GM12875 (cell line): Measurements from ENCODE around the gene SYNE2.
A peak's percentile ranks its signal among the peaks of the same experiment; 100 is the strongest.

Source experiments
- H3K4me3 ChIP-seq: one replicate; pipeline ENCODE4 v1.5.1; 2011; ENCODE audit warnings: low read depth, low read length, control low read depth
- TF ChIP-seq, protein P1 (sequence below): IDR thresholded peaks from 2 replicates; pipeline ENCODE4 v1.5.1; 2011; ENCODE audit warnings: low read depth, mild to moderate bottlenecking, control low read depth, inconsistent platforms, low read length, moderate library complexity, borderline replicate concordance; ENCODE audit not compliant: insufficient read depth

SYNE2 gene

GRCh38 chr14:64053694-64054669 is 201.2 kb downstream of the SYNE2 start:
- no peak overlapping the region for H3K4me3 ChIP-seq
- TF ChIP-seq, protein P1, sequence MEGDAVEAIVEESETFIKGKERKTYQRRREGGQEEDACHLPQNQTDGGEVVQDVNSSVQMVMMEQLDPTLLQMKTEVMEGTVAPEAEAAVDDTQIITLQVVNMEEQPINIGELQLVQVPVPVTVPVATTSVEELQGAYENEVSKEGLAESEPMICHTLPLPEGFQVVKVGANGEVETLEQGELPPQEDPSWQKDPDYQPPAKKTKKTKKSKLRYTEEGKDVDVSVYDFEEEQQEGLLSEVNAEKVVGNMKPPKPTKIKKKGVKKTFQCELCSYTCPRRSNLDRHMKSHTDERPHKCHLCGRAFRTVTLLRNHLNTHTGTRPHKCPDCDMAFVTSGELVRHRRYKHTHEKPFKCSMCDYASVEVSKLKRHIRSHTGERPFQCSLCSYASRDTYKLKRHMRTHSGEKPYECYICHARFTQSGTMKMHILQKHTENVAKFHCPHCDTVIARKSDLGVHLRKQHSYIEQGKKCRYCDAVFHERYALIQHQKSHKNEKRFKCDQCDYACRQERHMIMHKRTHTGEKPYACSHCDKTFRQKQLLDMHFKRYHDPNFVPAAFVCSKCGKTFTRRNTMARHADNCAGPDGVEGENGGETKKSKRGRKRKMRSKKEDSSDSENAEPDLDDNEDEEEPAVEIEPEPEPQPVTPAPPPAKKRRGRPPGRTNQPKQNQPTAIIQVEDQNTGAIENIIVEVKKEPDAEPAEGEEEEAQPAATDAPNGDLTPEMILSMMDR: no peak

- TF ChIP-seq, protein P1: no peak
- no peak overlapping the region for H3K4me3 ChIP-seq
Observed at GRCh38 chr14:64059454-64060198, 206.8 kb downstream of the SYNE2 start.

DNA sequence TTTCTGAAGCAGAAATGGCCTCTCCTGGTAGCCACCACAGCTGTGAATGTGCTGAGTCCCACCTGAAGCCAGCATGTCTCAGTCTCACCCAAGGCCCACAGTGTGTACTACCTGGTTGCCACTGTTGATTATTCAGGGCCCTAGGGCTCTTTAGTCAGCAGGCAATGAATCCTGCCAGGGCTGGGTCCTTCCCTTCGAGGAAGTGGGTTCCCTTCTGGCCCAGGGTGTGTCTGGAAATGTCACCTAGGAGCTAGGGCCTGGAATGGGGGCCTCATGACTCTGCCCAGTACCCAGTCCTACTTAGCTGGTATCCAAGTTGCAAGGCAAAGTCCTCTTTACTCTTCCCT is 207.4 kb downstream of the SYNE2 start:
- TF ChIP-seq, protein P1: no peak
- H3K4me3 ChIP-seq: no peak overlapping the region

- TF ChIP-seq, protein P1: peak; percentile 63
- H3K4me3 ChIP-seq: no peak overlapping the region
Observed at GRCh38 chr14:64060648-64061096, 207.9 kb downstream of the SYNE2 start.

GRCh38 chr14:64061115-64061514 is 208.3 kb downstream of the SYNE2 start:
- no peak overlapping the region for H3K4me3 ChIP-seq
- TF ChIP-seq, protein P1: no peak

DNA sequence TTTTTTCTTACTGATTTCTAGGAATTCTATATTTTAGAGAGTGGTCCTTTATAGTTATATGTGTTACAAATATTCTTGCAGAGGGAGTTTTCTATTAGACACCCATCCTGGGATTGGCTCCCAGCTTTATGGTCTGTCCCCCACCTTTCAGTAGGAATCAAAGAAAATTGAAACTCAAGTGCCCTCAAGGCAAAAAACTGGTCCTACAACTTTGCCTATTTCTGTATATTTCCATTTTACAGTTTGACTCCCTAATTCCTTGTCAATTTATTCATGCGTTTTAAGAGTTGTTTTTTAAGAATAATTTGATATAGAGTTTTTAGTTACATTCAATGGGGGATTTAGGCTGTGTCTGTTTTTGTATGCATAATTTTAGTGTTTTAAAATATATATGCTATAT is 208.9 kb downstream of the SYNE2 start:
- TF ChIP-seq, protein P1: no peak
- no peak overlapping the region for H3K4me3 ChIP-seq
